ENCODE data around the gene SCN2B.

The SCN2B gene

GRCh38 chr11:118168316-118168715, 8.1 kb downstream of the SCN2B start:
- no peak for TF ChIP-seq CTCF (conservative IDR thresholded peaks at IDR 0.05; ENCODE audit: low read length)
- H3K4me3 ChIP-seq (ENCODE audit: low read length): no peak overlapping the region

GRCh38 chr11:118167906-118168305, 8.5 kb downstream of the SCN2B start:
- no peak overlapping the region for H3K4me3 ChIP-seq (ENCODE audit: low read length)
- DNase-seq (ENCODE audit: low read depth): no peak
- TF ChIP-seq CTCF (conservative IDR thresholded peaks at IDR 0.05; ENCODE audit: low read length): no peak

More at GRCh38 chr11:118168316-118168715, 8.1 kb downstream of the SCN2B start:
- no peak for DNase-seq (ENCODE audit: low read depth)

- no peak overlapping the region for H3K4me3 ChIP-seq (ENCODE audit: low read length)
- DNase-seq (ENCODE audit: low read depth): no peak
- no peak for TF ChIP-seq CTCF (conservative IDR thresholded peaks at IDR 0.05; ENCODE audit: low read length)
Measured at GRCh38 chr11:118167253-118167652, 9.2 kb downstream of the SCN2B start.

- no peak overlapping the region for H3K4me3 ChIP-seq (ENCODE audit: low read length)
- no peak for TF ChIP-seq CTCF (conservative IDR thresholded peaks at IDR 0.05; ENCODE audit: low read length)
- no peak for DNase-seq (ENCODE audit: low read depth)
Measured at GRCh38 chr11:118166641-118167040, 9.8 kb downstream of the SCN2B start.

GRCh38 chr11:118164885-118165284, 11.6 kb downstream of the SCN2B start:
- no peak for TF ChIP-seq CTCF (conservative IDR thresholded peaks at IDR 0.05; ENCODE audit: low read length)
- DNase-seq (ENCODE audit: low read depth): no peak
- no peak overlapping the region for H3K4me3 ChIP-seq (ENCODE audit: low read length)

GRCh38 chr11:118163494-118163893, 12.9 kb downstream of the SCN2B start:
- DNase-seq (ENCODE audit: low read depth): no peak
- H3K4me3 ChIP-seq (ENCODE audit: low read length): no peak overlapping the region
- TF ChIP-seq CTCF (conservative IDR thresholded peaks at IDR 0.05; ENCODE audit: low read length): no peak

GRCh38 chr11:118162846-118163245, 13.6 kb downstream of the SCN2B start:
- TF ChIP-seq CTCF (conservative IDR thresholded peaks at IDR 0.05; ENCODE audit: low read length): no peak
- H3K4me3 ChIP-seq (ENCODE audit: low read length): no peak overlapping the region
- DNase-seq (ENCODE audit: low read depth): no peak

Data from AG10803 (cell line).